H9 (cell line): ENCODE measurements around the gene ILF3. TPM values are rescaled to one million over a fixed set of nuclear protein-coding genes. Genes with fewer than 3 reads are reported as not detected.

Experiments used
- DNase-seq: peaks from one replicate; pipeline ENCODE4 v3.0.0-alpha.2; 2017
- H2AFZ ChIP-seq: one replicate; pipeline ENCODE4 v1.6.1; 2013; ENCODE audit warnings: mild to moderate bottlenecking, low read length, control low read depth, moderate library complexity
- H2AK5ac ChIP-seq: 2 replicates; pipeline ENCODE4 v1.6.1; 2013; ENCODE audit warnings: low read length, control low read depth, mixed read lengths; ENCODE audit not compliant: insufficient read length
- H2BK120ac ChIP-seq: one replicate; pipeline ENCODE4 v1.6.1; 2013; ENCODE audit warnings: low read depth, mild to moderate bottlenecking, low read length, control low read depth, inconsistent platforms; ENCODE audit not compliant: poor library complexity, severe bottlenecking
- H2BK12ac ChIP-seq: 2 replicates; pipeline ENCODE4 v1.6.1; 2013; ENCODE audit warnings: low read length, control low read depth, mixed read lengths, low read depth; ENCODE audit not compliant: insufficient read length
- H2BK15ac ChIP-seq: 2 replicates; pipeline ENCODE4 v1.6.1; 2013; ENCODE audit warnings: low read depth, low read length, control low read depth
- H2BK20ac ChIP-seq: one replicate; pipeline ENCODE4 v1.6.1; 2013; ENCODE audit warnings: low read depth, mild to moderate bottlenecking, low read length, control low read depth, inconsistent platforms; ENCODE audit not compliant: poor library complexity, severe bottlenecking
- H2BK5ac ChIP-seq: 2 replicates; pipeline ENCODE4 v1.6.1; 2013; ENCODE audit warnings: low read length, control low read depth, mixed read lengths; ENCODE audit not compliant: insufficient read length
- H3K14ac ChIP-seq: 2 replicates; pipeline ENCODE4 v1.6.1; 2013; ENCODE audit warnings: low read length, control low read depth; ENCODE audit not compliant: insufficient read depth
- H3K18ac ChIP-seq: 2 replicates; pipeline ENCODE4 v1.6.1; 2013; ENCODE audit warnings: low read depth, mild to moderate bottlenecking, mixed read lengths, low read length, control low read depth; ENCODE audit not compliant: insufficient read length
- H3K23ac ChIP-seq: 2 replicates; pipeline ENCODE4 v1.6.1; 2013; ENCODE audit warnings: low read length, control low read depth, mixed read lengths, low read depth; ENCODE audit not compliant: insufficient read length
- H3K23me2 ChIP-seq: 2 replicates; pipeline ENCODE4 v1.6.1; 2013; ENCODE audit warnings: low read depth, mild to moderate bottlenecking, mixed read lengths, low read length, control low read depth; ENCODE audit not compliant: insufficient read length, poor library complexity, severe bottlenecking
- H3K27ac ChIP-seq: 2 replicates; pipeline ENCODE4 v1.5.1; 2013; ENCODE audit warnings: low read length, control low read depth, mixed read lengths, low read depth; ENCODE audit not compliant: insufficient read length
- H3K27me3 ChIP-seq: 2 replicates; pipeline ENCODE4 v1.6.1; 2013; ENCODE audit warnings: low read length, control low read depth, inconsistent platforms; ENCODE audit not compliant: insufficient read depth
- H3K4ac ChIP-seq: 2 replicates; pipeline ENCODE4 v1.6.1; 2013; ENCODE audit warnings: low read depth, mild to moderate bottlenecking, control low read depth, inconsistent platforms, low read length, moderate library complexity
- H3K4me1 ChIP-seq: 2 replicates; pipeline ENCODE4 v1.6.1; 2013; ENCODE audit warnings: low read length, control low read depth, inconsistent platforms; ENCODE audit not compliant: insufficient read depth
- H3K4me2 ChIP-seq: 2 replicates; pipeline ENCODE4 v1.6.1; 2013; ENCODE audit warnings: low read length, control low read depth, mixed read lengths; ENCODE audit not compliant: insufficient read length, insufficient read depth
- H3K56ac ChIP-seq: 2 replicates; pipeline ENCODE4 v1.6.1; 2013; ENCODE audit warnings: low read depth, mild to moderate bottlenecking, mixed read lengths, low read length, control low read depth; ENCODE audit not compliant: insufficient read length
- H3K79me1 ChIP-seq: 2 replicates; pipeline ENCODE4 v1.6.1; 2013; ENCODE audit warnings: low read depth, mild to moderate bottlenecking, moderate library complexity, low read length, control low read depth, inconsistent platforms; ENCODE audit not compliant: insufficient read depth, poor library complexity, severe bottlenecking
- H3K79me2 ChIP-seq: 2 replicates; pipeline ENCODE4 v1.6.1; 2013; ENCODE audit warnings: low read length, control low read depth, inconsistent platforms; ENCODE audit not compliant: insufficient read depth
- H3K9ac ChIP-seq: 2 replicates; pipeline ENCODE4 v1.6.1; 2013; ENCODE audit warnings: low read length, control low read depth, mixed read lengths; ENCODE audit not compliant: insufficient read length; ENCODE audit errors: extremely low read depth
- H3K9me3 ChIP-seq: one replicate; pipeline ENCODE4 v1.6.1; 2013; ENCODE audit warnings: low read depth, low read length, inconsistent platforms; ENCODE audit not compliant: control insufficient read depth
- H3T11ph ChIP-seq: one replicate; pipeline ENCODE4 v1.6.1; 2013; ENCODE audit warnings: mild to moderate bottlenecking, low read length, control low read depth, inconsistent platforms
- H4K20me1 ChIP-seq: one replicate; pipeline ENCODE4 v1.6.1; 2013; ENCODE audit not compliant: control insufficient read depth, insufficient read length, insufficient read depth
- H4K5ac ChIP-seq: 2 replicates; pipeline ENCODE4 v1.6.1; 2013; ENCODE audit warnings: low read depth, mild to moderate bottlenecking, mixed read lengths, low read length, control low read depth; ENCODE audit not compliant: insufficient read length
- H4K8ac ChIP-seq: replicated peaks from 2 replicates; pipeline ENCODE4 v1.6.1; 2013; ENCODE audit warnings: low read length, control low read depth, mixed read lengths, low read depth; ENCODE audit not compliant: insufficient read length
- H4K91ac ChIP-seq: 2 replicates; pipeline ENCODE4 v1.6.1; 2013; ENCODE audit warnings: low read depth, mild to moderate bottlenecking, moderate library complexity, mixed read lengths, low read length, control low read depth; ENCODE audit not compliant: insufficient read length
- H3K27ac Mint-ChIP-seq, 3 experiments: 2 replicates in 2 of 3; 3 replicates in 1 of 3; pipeline ENCODE4 v1.8.0; 2020 to 2021; ENCODE audit warnings: mixed read lengths in 3 of 3, mild to moderate bottlenecking in 1 of 3, moderate library complexity in 1 of 3
- H3K27me3 Mint-ChIP-seq: 2 replicates; pipeline ENCODE4 v1.8.0; 2021; ENCODE audit warnings: low read depth, mild to moderate bottlenecking, moderate library complexity, mixed read lengths
- H3K36me3 Mint-ChIP-seq, 3 experiments: 2 replicates in 2 of 3; 3 replicates in 1 of 3; pipeline ENCODE4 v1.8.0; 2020 to 2021; ENCODE audit warnings: low read depth in 3 of 3, mixed read lengths in 3 of 3; ENCODE audit not compliant: insufficient read depth in 1 of 3
- H3K4me1 Mint-ChIP-seq, 2 experiments: 2 replicates each; pipeline ENCODE4 v1.8.0; 2020; ENCODE audit warnings: mixed read lengths in 2 of 2
- H3K4me3 Mint-ChIP-seq, 2 experiments: 2 replicates in 1 of 2; 3 replicates in 1 of 2; pipeline ENCODE4 v1.8.0; 2020 to 2021; ENCODE audit warnings: mild to moderate bottlenecking in 2 of 2, mixed read lengths in 2 of 2, moderate library complexity in 1 of 2
- H3K9me3 Mint-ChIP-seq, 2 experiments: 2 replicates in 1 of 2; 3 replicates in 1 of 2; pipeline ENCODE4 v1.8.0; 2020; ENCODE audit warnings: mild to moderate bottlenecking in 2 of 2, mixed read lengths in 2 of 2, moderate library complexity in 1 of 2
- WGBS: extraction: QIAGEN DNeasy Blood & Tissue Kit; methylation state at CpG from one replicate; pipeline ENCODE4 v1.1.7; 2013; ENCODE audit warnings: missing lambda C conversion rate, low lambda C conversion rate, mixed read lengths; ENCODE audit not compliant: insufficient read length; ENCODE audit errors: extremely low coverage; 5-methylcytosine and 5-hydroxymethylcytosine counted together
- total RNA-seq: library from RNA; stranded (reverse); gene quantifications from 2 replicates; pipeline ENCODE4 v1.2.1, GENCODE V29; 2021
- TF ChIP-seq, protein P1 (sequence below): fragments of 200-600 bp; sonication (generic); conservative IDR thresholded peaks from 3 replicates; pipeline ENCODE4 v1.8.0; 2021; ENCODE audit warnings: antibody characterized with exemption, mild to moderate bottlenecking

The ILF3 gene
- total RNA-seq, 1 experiment from 2014 or later, result 841 TPM

DNA sequence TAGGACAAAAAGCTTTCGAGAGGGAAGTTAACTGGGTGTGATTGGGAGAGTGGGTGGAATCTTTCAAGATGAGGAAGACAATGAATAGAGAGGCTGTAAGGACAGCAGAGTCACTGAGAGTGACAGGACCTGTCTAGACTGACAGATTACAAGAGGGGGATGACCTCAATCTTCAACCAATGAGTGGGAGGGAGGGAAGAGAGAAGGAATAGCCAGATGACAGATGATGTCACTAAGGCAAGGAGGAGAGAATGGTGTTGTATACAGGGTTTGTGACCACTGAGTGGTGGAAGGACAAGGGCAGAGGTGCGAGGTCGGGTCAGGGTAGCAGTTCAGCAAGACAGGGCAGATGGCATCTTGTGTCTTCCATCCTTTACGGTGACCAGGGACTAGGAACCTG, 5.8 kb upstream of the ILF3 start:
- Histone ChIP-seq H3K56ac (no peak overlapping the region), H3K18ac (no peak overlapping the region), H2BK120ac (no peak overlapping the region), H3K9ac (no peak overlapping the region), H4K91ac (no peak overlapping the region), H3K4ac (no peak overlapping the region), H4K8ac (no peak overlapping the region), H3K27ac (no peak overlapping the region), H2BK20ac (no peak overlapping the region), H2BK5ac (no peak overlapping the region), H3K27me3 (no peaks in the 10 kb centered on the region), H2BK15ac (no peak overlapping the region), H3K23ac (no peak overlapping the region), H4K5ac (no peak overlapping the region), H3K9me3 (no peaks in the 10 kb centered on the region), H2BK12ac (no peak overlapping the region), H4K20me1 (no peaks in the 10 kb centered on the region), H2AK5ac (no peak overlapping the region), H2AFZ (no peak overlapping the region), H3K14ac (no peak overlapping the region), H3K23me2 (no peaks in the 10 kb centered on the region), H3K4me2 (no peak overlapping the region), H3K79me1 (no peaks in the 10 kb centered on the region), H3K4me1 (no peaks in the 10 kb centered on the region), H3K79me2 (peaks cover 2% of the 10 kb centered on the region; the same call in 1 of the 2 replicates), H3T11ph (no peak overlapping the region)
- Mint-ChIP-seq H3K9me3 (no peaks in the 10 kb centered on the region), H3K27ac (no peak overlapping the region; a peak in 1 of 7 replicates), H3K4me1 (peaks cover 13 to 19% of the 10 kb centered on the region in 2 experiments), H3K36me3 (peaks cover 5 to 20% (median 13%) of the 10 kb centered on the region in 3 experiments; a peak in 6 of 7 replicates), H3K4me3 (no peak overlapping the region), H3K27me3 (no peaks in the 10 kb centered on the region)
- no peak for DNase-seq
- TF ChIP-seq, protein P1, sequence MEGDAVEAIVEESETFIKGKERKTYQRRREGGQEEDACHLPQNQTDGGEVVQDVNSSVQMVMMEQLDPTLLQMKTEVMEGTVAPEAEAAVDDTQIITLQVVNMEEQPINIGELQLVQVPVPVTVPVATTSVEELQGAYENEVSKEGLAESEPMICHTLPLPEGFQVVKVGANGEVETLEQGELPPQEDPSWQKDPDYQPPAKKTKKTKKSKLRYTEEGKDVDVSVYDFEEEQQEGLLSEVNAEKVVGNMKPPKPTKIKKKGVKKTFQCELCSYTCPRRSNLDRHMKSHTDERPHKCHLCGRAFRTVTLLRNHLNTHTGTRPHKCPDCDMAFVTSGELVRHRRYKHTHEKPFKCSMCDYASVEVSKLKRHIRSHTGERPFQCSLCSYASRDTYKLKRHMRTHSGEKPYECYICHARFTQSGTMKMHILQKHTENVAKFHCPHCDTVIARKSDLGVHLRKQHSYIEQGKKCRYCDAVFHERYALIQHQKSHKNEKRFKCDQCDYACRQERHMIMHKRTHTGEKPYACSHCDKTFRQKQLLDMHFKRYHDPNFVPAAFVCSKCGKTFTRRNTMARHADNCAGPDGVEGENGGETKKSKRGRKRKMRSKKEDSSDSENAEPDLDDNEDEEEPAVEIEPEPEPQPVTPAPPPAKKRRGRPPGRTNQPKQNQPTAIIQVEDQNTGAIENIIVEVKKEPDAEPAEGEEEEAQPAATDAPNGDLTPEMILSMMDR, result no peak
- WGBS, result no CpG with 5 or more reads among the region's 4 CpGs
